Activated naive CD8-positive, alpha-beta T cell treated with anti-CD3 and anti-CD28 coated beads, Interleukin-2, amount 50 U/mL, for 24 hours (primary cell): Measurements from ENCODE around the gene EPHA7.

ENCODE experiments used
- ATAC-seq: fragments of 150-1000 bp; cut with Tn5 transposase; one replicate; pipeline ENCODE4 v1.10.0; 2021
- DNase-seq: peaks from one replicate; pipeline ENCODE4 v3.0.0; 2021
- H3K27ac Mint-ChIP-seq: one replicate; pipeline ENCODE4 v1.8.0; 2021; ENCODE audit warnings: mild to moderate bottlenecking, mixed read lengths
- H3K27me3 Mint-ChIP-seq: one replicate; pipeline ENCODE4 v1.8.0; 2021; ENCODE audit warnings: mixed read lengths
- H3K36me3 Mint-ChIP-seq: one replicate; pipeline ENCODE4 v1.8.0; 2021; ENCODE audit warnings: low read depth, mixed read lengths
- H3K4me1 Mint-ChIP-seq: one replicate; pipeline ENCODE4 v1.8.0; 2021; ENCODE audit warnings: mixed read lengths
- H3K4me3 Mint-ChIP-seq: one replicate; pipeline ENCODE4 v1.8.0; 2021; ENCODE audit warnings: mild to moderate bottlenecking, moderate library complexity, mixed read lengths
- H3K9me3 Mint-ChIP-seq: one replicate; pipeline ENCODE4 v1.8.0; 2021; ENCODE audit warnings: mixed read lengths

Gene EPHA7

GRCh38 chr6:93369586-93370134 lies 49.7 kb downstream of the EPHA7 start:
- Mint-ChIP-seq H3K36me3 (no peaks in the 10 kb centered on the region), H3K4me3 (no peak overlapping the region), H3K9me3 (no peaks in the 10 kb centered on the region), H3K27me3 (no peaks in the 10 kb centered on the region), H3K27ac (no peak overlapping the region), H3K4me1 (no peaks in the 10 kb centered on the region)
- ATAC-seq: no peak
- no peak for DNase-seq

DNA sequence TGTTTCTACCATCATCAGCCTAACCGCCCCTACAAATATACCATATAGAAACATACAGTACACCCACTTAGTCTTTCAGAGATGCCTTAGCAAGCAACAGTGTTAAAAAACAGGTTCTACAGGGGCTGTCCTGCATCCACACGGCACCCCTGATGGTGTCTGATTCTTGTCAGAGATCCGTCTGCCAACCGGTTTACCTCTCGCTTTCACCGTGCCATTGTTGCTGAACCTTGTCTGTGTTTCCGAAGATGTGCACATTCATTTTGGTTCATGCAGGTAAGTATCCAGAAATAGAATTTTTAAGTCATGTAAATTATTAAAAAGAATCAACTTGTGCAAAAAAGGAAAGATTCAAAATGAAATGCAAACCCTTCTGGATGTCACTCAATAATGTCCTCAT lies 52.9 kb downstream of the EPHA7 start:
- Mint-ChIP-seq H3K36me3 (no peaks in the 10 kb centered on the region), H3K4me3 (no peak overlapping the region), H3K27me3 (no peaks in the 10 kb centered on the region), H3K27ac (no peak overlapping the region), H3K9me3 (no peaks in the 10 kb centered on the region), H3K4me1 (no peaks in the 10 kb centered on the region)
- ATAC-seq: no peak
- DNase-seq: no peak

- no peak for DNase-seq
- Mint-ChIP-seq H3K27me3 (no peaks in the 10 kb centered on the region), H3K9me3 (no peaks in the 10 kb centered on the region), H3K4me3 (no peak overlapping the region), H3K4me1 (no peaks in the 10 kb centered on the region), H3K36me3 (no peaks in the 10 kb centered on the region), H3K27ac (no peak overlapping the region)
- ATAC-seq: no peak
These were observed 53.9 kb downstream of the EPHA7 start for GRCh38 chr6:93365445-93365844.

GRCh38 chr6:93358435-93358834 lies 60.9 kb downstream of the EPHA7 start:
- no peak for ATAC-seq
- Mint-ChIP-seq H3K4me1 (no peaks in the 10 kb centered on the region), H3K9me3 (no peaks in the 10 kb centered on the region), H3K36me3 (no peaks in the 10 kb centered on the region), H3K27me3 (no peaks in the 10 kb centered on the region), H3K27ac (no peak overlapping the region), H3K4me3 (no peak overlapping the region)
- DNase-seq: no peak

DNA sequence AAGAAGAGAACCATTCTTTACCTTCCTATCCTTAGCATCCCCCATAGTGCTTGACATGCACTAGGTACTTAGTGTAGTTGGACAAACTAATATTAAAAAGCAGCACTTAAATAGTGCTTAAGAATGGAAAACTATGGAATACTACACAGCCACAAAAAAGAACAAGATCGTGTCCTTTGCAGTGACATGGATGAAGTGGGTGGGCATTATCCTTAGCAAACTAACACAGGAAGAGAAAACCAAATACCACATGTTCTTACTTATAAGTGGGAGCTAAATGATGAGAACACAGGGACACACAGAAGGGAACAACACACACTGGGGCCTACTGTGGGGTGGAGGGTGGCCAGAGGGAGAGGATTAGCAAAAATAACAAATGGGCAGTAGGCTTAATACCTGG lies 66.8 kb downstream of the EPHA7 start:
- peaks cover 4% of the 10 kb centered on the region for H3K9me3 Mint-ChIP-seq
- no peaks in the 10 kb centered on the region for H3K36me3 Mint-ChIP-seq
- H3K4me3 Mint-ChIP-seq: no peak overlapping the region
- no peaks in the 10 kb centered on the region for H3K4me1 Mint-ChIP-seq
- ATAC-seq: no peak
- DNase-seq: no peak
- H3K27ac Mint-ChIP-seq: no peak overlapping the region
- H3K27me3 Mint-ChIP-seq: no peaks in the 10 kb centered on the region

GRCh38 chr6:93351222-93351621 lies 68.1 kb downstream of the EPHA7 start:
- ATAC-seq (no peak), DNase-seq (no peak)
- Mint-ChIP-seq H3K4me3 (no peak overlapping the region), H3K27ac (no peak overlapping the region), H3K36me3 (no peaks in the 10 kb centered on the region), H3K4me1 (no peaks in the 10 kb centered on the region), H3K9me3 (peaks cover 4% of the 10 kb centered on the region), H3K27me3 (no peaks in the 10 kb centered on the region)

- Mint-ChIP-seq H3K4me1 (no peaks in the 10 kb centered on the region), H3K36me3 (no peaks in the 10 kb centered on the region), H3K4me3 (no peak overlapping the region), H3K9me3 (peaks cover 4% of the 10 kb centered on the region), H3K27ac (no peak overlapping the region), H3K27me3 (no peaks in the 10 kb centered on the region)
- ATAC-seq: no peak
- DNase-seq: no peak
These were observed 68.6 kb downstream of the EPHA7 start for GRCh38 chr6:93350774-93351173.

DNA sequence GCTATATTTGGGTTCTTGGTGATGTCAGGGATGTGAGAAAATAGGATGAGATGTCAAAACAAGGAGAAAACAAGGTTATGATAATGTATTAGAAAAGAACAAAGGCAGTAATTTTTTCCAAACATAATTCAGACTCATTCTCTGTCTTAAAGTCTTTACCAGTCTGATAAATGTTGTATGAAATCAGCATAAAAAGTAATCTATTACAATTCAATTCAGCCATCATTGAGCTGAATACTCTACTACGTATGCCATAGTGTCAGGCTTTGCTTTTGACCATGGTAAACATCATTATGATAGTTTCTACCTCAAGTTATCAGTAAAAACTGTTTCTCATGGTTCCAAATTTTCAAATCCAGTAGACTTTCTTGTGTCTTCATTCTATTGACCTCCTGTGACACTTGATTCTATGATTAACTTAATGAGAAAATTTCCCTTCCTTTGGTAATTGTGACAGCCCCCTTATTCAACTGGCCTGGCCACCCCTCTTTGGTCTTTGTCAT lies 75.0 kb downstream of the EPHA7 start:
- H3K4me3 Mint-ChIP-seq: no peak overlapping the region
- H3K27me3 Mint-ChIP-seq: no peaks in the 10 kb centered on the region
- no peaks in the 10 kb centered on the region for H3K4me1 Mint-ChIP-seq
- no peaks in the 10 kb centered on the region for H3K9me3 Mint-ChIP-seq
- no peak for DNase-seq
- ATAC-seq: no peak
- H3K36me3 Mint-ChIP-seq: no peaks in the 10 kb centered on the region
- no peak overlapping the region for H3K27ac Mint-ChIP-seq

GRCh38 chr6:93343476-93343875 lies 75.9 kb downstream of the EPHA7 start:
- DNase-seq: no peak
- Mint-ChIP-seq H3K27me3 (no peaks in the 10 kb centered on the region), H3K4me1 (no peaks in the 10 kb centered on the region), H3K4me3 (no peak overlapping the region), H3K9me3 (no peaks in the 10 kb centered on the region), H3K27ac (no peak overlapping the region), H3K36me3 (no peaks in the 10 kb centered on the region)
- no peak for ATAC-seq

DNA sequence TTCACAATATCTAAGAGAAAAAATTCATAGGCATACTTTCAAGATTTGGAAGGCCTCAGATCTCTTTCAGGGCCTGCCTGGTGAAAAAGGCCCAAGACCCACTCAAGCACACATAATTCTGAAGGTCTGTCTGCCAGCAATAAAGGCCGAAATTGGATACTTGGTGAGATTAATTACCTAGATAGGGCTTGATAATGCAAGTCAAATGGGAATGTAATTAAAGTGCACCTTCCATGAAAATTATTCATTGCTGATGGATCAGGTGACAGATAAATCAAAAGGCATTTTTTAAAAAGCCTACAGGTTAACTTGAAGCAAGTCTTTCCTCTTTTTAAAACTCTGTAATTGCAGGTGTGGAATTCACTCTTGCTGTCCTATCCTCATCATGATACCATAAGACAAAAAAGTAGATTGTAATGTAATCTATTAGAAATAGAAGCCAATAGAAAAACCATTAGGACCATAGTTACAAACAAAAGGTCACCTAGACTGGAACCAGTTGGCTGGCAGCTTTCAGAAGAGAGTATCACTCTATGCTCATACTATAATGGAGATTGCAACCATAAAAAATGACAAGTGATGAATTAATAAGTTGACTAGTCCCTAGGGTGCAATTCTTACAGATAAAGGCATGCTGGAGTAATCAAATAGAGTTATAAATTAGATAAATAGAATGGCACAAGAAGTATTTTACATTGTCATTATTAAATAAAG lies 77.3 kb downstream of the EPHA7 start:
- H3K27me3 Mint-ChIP-seq: no peaks in the 10 kb centered on the region
- no peak for DNase-seq
- H3K4me3 Mint-ChIP-seq: no peak overlapping the region
- H3K36me3 Mint-ChIP-seq: no peaks in the 10 kb centered on the region
- no peaks in the 10 kb centered on the region for H3K4me1 Mint-ChIP-seq
- H3K27ac Mint-ChIP-seq: no peak overlapping the region
- ATAC-seq: no peak
- no peaks in the 10 kb centered on the region for H3K9me3 Mint-ChIP-seq

DNA sequence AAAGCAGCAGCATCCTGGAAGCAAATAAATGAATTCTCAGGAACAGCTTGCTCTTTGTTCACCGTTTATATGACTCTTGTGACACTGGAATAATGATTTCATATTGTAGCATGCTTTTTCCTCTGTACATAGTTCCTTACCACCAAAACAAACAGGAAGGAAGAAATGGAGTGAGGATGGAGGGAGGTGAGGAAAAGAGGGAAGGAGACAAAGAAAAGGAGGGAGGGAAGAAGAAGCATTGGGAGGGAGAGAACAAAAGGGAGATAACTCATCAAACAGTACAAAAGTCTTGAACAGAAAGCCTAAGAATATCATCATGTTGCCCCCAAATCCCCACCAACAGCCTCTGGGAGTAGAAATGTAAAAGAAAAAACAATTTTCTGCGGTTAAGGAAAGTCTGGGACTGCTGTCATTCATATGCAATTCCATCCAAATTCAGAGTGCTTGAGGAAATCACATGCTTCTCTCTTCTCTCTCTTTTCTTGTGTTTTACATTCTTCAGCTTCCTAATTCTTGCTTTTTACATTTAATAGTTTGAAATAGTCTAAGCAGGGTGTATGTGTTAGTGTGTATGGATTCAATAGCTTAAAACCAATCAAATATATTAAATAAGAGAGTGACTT lies 81.5 kb downstream of the EPHA7 start:
- no peak for DNase-seq
- no peaks in the 10 kb centered on the region for H3K36me3 Mint-ChIP-seq
- no peaks in the 10 kb centered on the region for H3K9me3 Mint-ChIP-seq
- no peaks in the 10 kb centered on the region for H3K27me3 Mint-ChIP-seq
- no peak overlapping the region for H3K27ac Mint-ChIP-seq
- no peak for ATAC-seq
- H3K4me3 Mint-ChIP-seq: no peak overlapping the region
- H3K4me1 Mint-ChIP-seq: no peaks in the 10 kb centered on the region

- Mint-ChIP-seq H3K4me3 (no peak overlapping the region), H3K27me3 (no peaks in the 10 kb centered on the region), H3K4me1 (no peaks in the 10 kb centered on the region), H3K9me3 (no peaks in the 10 kb centered on the region), H3K27ac (no peak overlapping the region), H3K36me3 (no peaks in the 10 kb centered on the region)
- DNase-seq (no peak), ATAC-seq (no peak)
These were observed 82.3 kb downstream of the EPHA7 start for GRCh38 chr6:93337014-93337413.

- Mint-ChIP-seq H3K36me3 (no peaks in the 10 kb centered on the region), H3K9me3 (no peaks in the 10 kb centered on the region), H3K27ac (no peak overlapping the region), H3K27me3 (no peaks in the 10 kb centered on the region), H3K4me3 (no peak overlapping the region), H3K4me1 (no peaks in the 10 kb centered on the region)
- no peak for DNase-seq
- no peak for ATAC-seq
These were observed 89.9 kb downstream of the EPHA7 start for GRCh38 chr6:93329301-93330000.

GRCh38 chr6:93327857-93328256 lies 91.5 kb downstream of the EPHA7 start:
- ATAC-seq (no peak), DNase-seq (no peak)
- Mint-ChIP-seq H3K4me1 (no peaks in the 10 kb centered on the region), H3K27me3 (no peaks in the 10 kb centered on the region), H3K9me3 (no peaks in the 10 kb centered on the region), H3K4me3 (no peak overlapping the region), H3K36me3 (no peaks in the 10 kb centered on the region), H3K27ac (no peak overlapping the region)

- ATAC-seq (no peak), DNase-seq (no peak)
- Mint-ChIP-seq H3K4me1 (no peaks in the 10 kb centered on the region), H3K27me3 (no peaks in the 10 kb centered on the region), H3K4me3 (no peak overlapping the region), H3K36me3 (no peaks in the 10 kb centered on the region), H3K27ac (no peak overlapping the region), H3K9me3 (no peaks in the 10 kb centered on the region)
These were observed 93.6 kb downstream of the EPHA7 start for GRCh38 chr6:93325761-93326160.
